ENCODE results near the gene C11orf54.
"Not testable (repeated sequence)": the region's sequence is repeated elsewhere in the genome, so short reads cannot be mapped to it uniquely, and the experiment has no call there.

C11orf54 gene

GRCh38 chr11:93766504-93766903, 25.0 kb downstream of the C11orf54 start:
- no peak for DNase-seq (ENCODE audit: low spot score)

DNA sequence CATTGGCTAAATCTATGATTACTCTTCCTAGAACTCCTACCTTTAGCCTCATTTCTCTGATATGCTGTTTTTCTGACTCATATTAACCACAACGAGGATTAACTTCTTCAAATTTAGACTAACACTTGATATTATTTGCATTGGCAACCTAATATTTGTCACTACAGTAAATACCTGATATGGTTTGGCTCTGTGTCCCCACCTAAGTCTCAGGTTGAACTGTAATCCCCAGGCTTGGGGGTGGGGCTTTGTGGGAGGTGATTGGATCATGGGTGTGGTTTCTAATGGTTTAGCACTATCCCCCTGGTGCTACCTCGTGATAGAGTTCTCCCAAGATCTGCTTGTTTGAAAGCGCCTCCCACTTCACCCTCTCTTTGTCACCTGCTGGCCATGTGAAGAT, 25.5 kb downstream of the C11orf54 start:
- no peak for DNase-seq (ENCODE audit: low spot score)

DNA sequence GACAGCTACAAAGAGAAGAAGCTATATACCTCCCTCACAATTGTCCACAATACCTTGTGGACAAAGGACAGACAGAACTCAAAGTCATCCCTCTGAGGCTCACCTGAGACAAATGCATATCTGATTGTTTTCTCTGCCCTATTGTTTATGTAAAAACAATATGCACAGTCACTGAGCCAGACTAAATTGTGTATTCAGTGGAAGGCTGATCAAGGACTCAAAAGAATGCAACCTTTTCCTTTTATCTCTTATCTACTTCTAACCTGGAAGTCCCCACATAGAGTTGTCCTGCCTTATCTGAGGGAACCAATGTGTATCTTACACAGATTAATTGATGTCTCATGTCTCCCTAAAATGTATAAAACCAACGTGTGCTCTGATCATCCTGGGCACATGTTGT, 28.7 kb downstream of the C11orf54 start:
- no peak for DNase-seq (ENCODE audit: low spot score)

DNA sequence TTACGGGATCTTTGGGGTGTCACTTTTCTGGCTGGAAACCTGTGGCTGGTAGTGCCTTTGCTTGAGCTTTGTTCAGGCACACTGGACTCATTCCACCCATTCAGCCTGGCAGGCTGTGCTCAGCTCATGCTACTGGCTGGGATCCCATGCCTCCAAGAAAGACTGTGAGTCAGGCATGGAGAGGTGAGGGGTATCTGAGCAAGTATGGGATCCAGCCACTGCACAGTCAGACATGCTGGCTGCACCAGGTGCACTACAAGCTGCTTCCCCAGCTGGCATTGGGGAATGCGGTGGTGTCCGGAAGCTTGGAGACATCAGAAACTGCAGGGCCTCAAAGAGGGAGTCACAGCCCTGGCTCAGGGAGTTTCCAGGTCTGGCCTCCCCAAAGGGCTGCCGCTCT, 30.7 kb downstream of the C11orf54 start:
- DNase-seq (ENCODE audit: low spot score) = no peak

- DNase-seq (ENCODE audit: low spot score) = no peak
These were observed 31.6 kb downstream of the C11orf54 start for GRCh38 chr11:93773045-93773477.

- no peak for DNase-seq (ENCODE audit: low spot score)
These were observed 32.2 kb downstream of the C11orf54 start for GRCh38 chr11:93773601-93774200.

DNA sequence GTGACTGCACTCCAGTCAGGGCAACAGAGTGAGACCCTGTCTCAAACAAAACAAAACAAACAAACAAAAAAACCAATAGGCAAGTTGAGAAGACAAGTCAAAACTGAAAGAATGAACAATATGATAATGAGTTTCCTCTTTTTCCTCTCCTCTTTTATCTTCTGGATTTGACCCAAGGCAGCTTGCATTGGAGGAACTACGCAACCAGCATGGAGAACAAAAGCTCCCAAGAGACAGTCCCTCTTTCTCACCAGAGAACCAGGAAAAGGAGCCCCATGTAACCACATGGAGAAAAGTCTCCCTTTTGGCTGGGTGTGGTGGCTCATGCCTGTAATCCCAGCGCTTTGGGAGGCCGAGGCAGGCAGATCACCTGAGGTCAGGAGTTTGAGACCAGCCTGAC, 33.1 kb downstream of the C11orf54 start:
- DNase-seq (ENCODE audit: low spot score) = not testable (repeated sequence)

DNA sequence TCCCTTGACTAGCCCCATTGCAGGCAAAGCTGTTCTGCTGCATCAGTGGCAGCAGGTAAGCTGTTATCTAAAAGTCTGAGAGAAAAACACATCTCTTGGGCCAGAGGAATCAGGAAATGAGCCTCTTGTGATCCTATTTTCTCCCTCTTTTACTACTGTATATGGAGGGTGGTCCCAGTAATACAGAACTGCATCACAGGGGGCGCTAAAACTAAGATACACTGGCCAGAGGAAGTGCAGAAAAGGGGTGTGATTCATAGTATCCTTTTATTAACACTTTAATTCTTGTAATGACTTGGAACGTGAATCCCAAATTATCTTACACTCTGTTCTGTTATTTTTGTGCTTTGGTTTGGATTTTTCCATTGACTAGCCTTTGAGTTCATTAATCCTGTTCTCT, 33.8 kb downstream of the C11orf54 start:
- DNase-seq (ENCODE audit: low spot score) = no peak

DNA sequence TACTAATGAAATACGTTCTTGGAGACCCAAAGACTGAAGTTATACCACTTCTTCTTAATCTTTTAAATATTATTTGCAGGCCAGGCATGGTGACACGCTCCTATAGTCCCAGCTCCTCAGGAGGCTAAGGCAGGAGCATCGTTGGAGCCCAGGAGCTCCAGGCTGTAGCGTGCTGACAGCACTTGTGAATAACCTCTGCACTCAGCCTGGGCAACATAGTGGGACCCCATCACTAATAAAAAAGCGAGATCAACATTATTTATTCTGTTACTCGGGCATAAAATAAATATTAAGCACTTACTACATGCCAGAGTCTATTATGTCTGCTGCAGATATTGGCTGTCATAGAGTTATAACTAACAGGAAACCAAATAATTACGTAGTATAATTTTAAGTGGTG, 41.9 kb downstream of the C11orf54 start:
- peak; percentile 1 for DNase-seq (ENCODE audit: low spot score)

GRCh38 chr11:93783765-93784144, 42.3 kb downstream of the C11orf54 start:
- DNase-seq (ENCODE audit: low spot score) = no peak

- peak; percentile 97 for DNase-seq (ENCODE audit: low spot score)
These were observed 42.9 kb downstream of the C11orf54 start, which contains the start of gene MED17 for GRCh38 chr11:93784145-93784934. TSS of gene MED17 (plus strand) at chr11:93784282. CDS start at chr11:93784514, 232 bp downstream.

DNA sequence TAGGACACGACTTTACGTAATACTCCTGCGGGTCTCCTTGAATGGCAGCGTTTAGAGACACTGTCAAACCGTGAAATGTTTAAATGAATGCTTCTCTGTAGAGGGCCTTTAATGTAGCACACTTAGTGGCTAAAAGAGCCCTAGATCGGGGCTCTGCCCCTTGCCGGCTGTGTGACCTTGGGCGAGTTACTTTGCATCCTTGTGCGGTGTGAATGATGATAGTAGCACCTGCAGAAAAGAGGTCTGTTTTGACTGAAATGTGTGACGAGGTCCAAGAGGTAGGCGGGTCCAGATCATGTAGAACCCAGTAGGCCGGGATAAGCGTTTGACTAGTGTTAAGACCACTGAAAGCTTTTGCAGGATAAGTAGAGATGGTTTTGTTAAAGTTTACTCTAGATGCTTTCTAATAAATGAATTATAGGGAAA, 43.5 kb downstream of the C11orf54 start:
- no peak for DNase-seq (ENCODE audit: low spot score)

- DNase-seq (ENCODE audit: low spot score) = no peak
These were observed 50.0 kb downstream of the C11orf54 start for GRCh38 chr11:93791493-93791892.

DNA sequence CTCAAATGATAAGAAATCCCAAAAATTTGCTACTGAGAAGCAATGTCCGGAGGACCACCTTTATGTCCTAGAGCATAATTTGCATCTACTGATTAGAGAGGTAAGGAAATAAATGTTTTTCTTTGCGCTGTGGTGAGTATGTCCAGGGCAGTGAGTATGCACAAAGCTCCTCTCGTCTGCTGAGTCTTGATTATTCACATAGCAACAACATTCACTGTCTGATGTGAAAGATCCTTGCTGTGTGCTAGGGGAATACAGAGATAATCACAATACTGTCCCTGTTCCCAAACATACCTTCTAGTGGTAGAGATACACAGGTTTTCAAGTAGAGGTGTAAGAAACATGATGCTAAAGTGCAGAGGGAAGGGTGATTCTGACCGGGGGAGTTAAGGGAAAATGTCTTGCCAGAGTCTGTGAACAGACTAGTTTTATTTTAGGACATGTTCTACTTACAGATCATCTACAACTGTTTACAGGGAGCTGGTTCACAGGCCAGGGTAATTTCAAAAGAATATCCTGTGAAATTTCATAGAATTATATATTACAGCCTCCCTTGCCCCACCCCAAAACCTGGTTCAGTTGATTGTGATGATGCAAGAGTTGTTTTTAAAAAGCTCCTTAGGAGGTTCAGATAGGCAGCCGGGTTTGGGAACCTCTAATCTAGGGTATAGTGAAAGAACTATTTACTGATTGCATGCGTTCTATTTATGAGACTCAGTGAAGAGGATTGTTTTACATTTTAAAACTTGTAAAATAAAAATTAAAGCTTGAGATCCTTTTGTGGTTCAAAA, 55.2 kb downstream of the C11orf54 start:
- no peak for DNase-seq (ENCODE audit: low spot score)

GRCh38 chr11:93801366-93801765, 59.9 kb downstream of the C11orf54 start:
- DNase-seq (ENCODE audit: low spot score) = no peak

GRCh38 chr11:93804879-93805278, 63.4 kb downstream of the C11orf54 start:
- DNase-seq (ENCODE audit: low spot score) = no peak

- DNase-seq (ENCODE audit: low spot score) = no peak
These were observed 66.5 kb downstream of the C11orf54 start for GRCh38 chr11:93807980-93808379.

DNA sequence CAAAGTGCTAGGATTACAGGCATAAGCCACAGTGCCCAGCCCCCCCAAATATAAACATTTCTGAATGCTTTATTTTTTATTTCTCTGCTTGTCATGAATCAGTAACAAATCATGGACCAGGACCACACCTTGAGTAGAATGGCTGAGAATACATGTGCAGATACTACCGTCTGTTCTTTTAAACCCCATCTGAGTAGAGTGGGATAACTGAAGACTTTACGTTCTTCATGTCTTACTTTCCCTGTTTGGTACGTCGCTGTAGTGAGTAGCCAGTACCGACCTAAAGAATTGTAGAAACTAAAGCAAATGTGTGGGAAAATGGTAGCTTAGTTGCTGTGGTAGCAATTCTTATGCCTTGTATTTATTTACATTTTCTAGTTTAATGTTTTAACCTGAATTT, 72.5 kb downstream of the C11orf54 start:
- DNase-seq (ENCODE audit: low spot score) = no peak

Measured in cerebellar cortex (tissue), 1 donor.